Measurements from ENCODE around the gene MPC1.
"Not testable (repeated sequence)": the region's sequence is repeated elsewhere in the genome, so short reads cannot be mapped to it uniquely, and the experiment has no call there.

GRCh38 chr6:166362427-166362826 lies 20.3 kb downstream of the MPC1 start:
- TF ChIP-seq NFRKB (IDR thresholded peaks at IDR 0.05); ARNT (IDR thresholded peaks at IDR 0.05); FOXM1 (IDR thresholded peaks at IDR 0.05; ENCODE audit: borderline replicate concordance); FOXA1 (IDR thresholded peaks at IDR 0.05); TARDBP (IDR thresholded peaks at IDR 0.05); ELF4 (IDR thresholded peaks at IDR 0.05); HDGF (IDR thresholded peaks at IDR 0.05; ENCODE audit: borderline replicate concordance); SP1 (IDR thresholded peaks at IDR 0.05); FOXK2 (IDR thresholded peaks at IDR 0.05); ZNF384 (IDR thresholded peaks at IDR 0.05); LEF1 (IDR thresholded peaks at IDR 0.05; ENCODE audit: borderline replicate concordance); SUZ12 (IDR thresholded peaks at IDR 0.05); PKNOX1 (IDR thresholded peaks at IDR 0.05); CTBP1 (IDR thresholded peaks at IDR 0.05; ENCODE audit: borderline replicate concordance): not testable (repeated sequence)
